Uterus (tissue), 2 donors: ENCODE data around the gene CEP162.

ENCODE experiments used
- CTCF ChIP-seq, 4 experiments: fragments of 200-600 bp in 2 of 4; fragments of 450-650 bp in 2 of 4; sonication (generic) in 2 of 4; IDR thresholded peaks; one replicate each; pipeline ENCODE4 v1.5.1; 2016 to 2019; ENCODE audit warnings: antibody characterized with exemption in 4 of 4, mild to moderate bottlenecking in 2 of 4, moderate library complexity in 1 of 4
- POLR2A ChIP-seq, 2 donors: fragments of 450-650 bp; IDR thresholded peaks; one replicate each; pipeline ENCODE4 v1.6.1; 2016; ENCODE audit warnings: antibody characterized with exemption in 2 of 2, mild to moderate bottlenecking in 1 of 2, moderate library complexity in 1 of 2

GRCh38 chr6:84227044-84227433 is 404 bp downstream of the CEP162 start:
- no peak for TF ChIP-seq POLR2A (IDR thresholded peaks at IDR 0.05)
- no peak for TF ChIP-seq CTCF (IDR thresholded peaks at IDR 0.05)
